HG03280 (cell line): Measurements from ENCODE around the gene FBXL13.
"Not testable (repeated sequence)": the region's sequence is repeated elsewhere in the genome, so short reads cannot be mapped to it uniquely, and the experiment has no call there.

Experiments
- ATAC-seq: cut with Tn5 transposase; IDR thresholded peaks from one replicate; pipeline ENCODE4 v1.9.1; 2021; ENCODE audit warnings: mild to moderate bottlenecking, moderate library complexity; ENCODE audit not compliant: unreplicated experiment

FBXL13 gene

GRCh38 chr7:102780926-102781325 lies 293.7 kb downstream of the FBXL13 start:
- not testable (repeated sequence) for ATAC-seq

GRCh38 chr7:102778663-102779062 lies 295.9 kb downstream of the FBXL13 start:
- not testable (repeated sequence) for ATAC-seq

- not testable (repeated sequence) for ATAC-seq
These were observed 298.4 kb downstream of the FBXL13 start for GRCh38 chr7:102776217-102776616.

GRCh38 chr7:102770467-102770866 lies 304.1 kb downstream of the FBXL13 start:
- not testable (repeated sequence) for ATAC-seq

- ATAC-seq, result not testable (repeated sequence)
These were observed 304.9 kb downstream of the FBXL13 start for GRCh38 chr7:102769657-102770192.

- not testable (repeated sequence) for ATAC-seq
These were observed 311.2 kb downstream of the FBXL13 start for GRCh38 chr7:102763295-102763905.
